Left ventricle myocardium inferior (tissue), 1 donor: ENCODE results near the gene ZIC2. TPM values are rescaled to one million over a fixed set of nuclear protein-coding genes. Genes with fewer than 3 reads are reported as not detected.
A peak's percentile ranks its signal among the peaks of the same experiment; 100 is the strongest.

Experiments used
- DNase-seq: peaks from one replicate; pipeline ENCODE4 v3.0.0-alpha.2; 2020
- H3K27ac ChIP-seq: fragments of 200-600 bp; replicated peaks from 2 replicates; pipeline ENCODE4 v1.8.0; 2021
- H3K27me3 ChIP-seq: fragments of 200-600 bp; 2 replicates; pipeline ENCODE4 v1.8.0; 2021; ENCODE audit warnings: low read depth
- H3K36me3 ChIP-seq: fragments of 200-600 bp; 2 replicates; pipeline ENCODE4 v1.8.0; 2021
- H3K4me1 ChIP-seq: fragments of 200-600 bp; 2 replicates; pipeline ENCODE4 v1.8.0; 2021
- H3K4me3 ChIP-seq: fragments of 200-600 bp; 2 replicates; pipeline ENCODE4 v1.8.0; 2021; ENCODE audit warnings: mild to moderate bottlenecking, moderate library complexity
- H3K9me3 ChIP-seq: fragments of 200-600 bp; replicated peaks from 2 replicates; pipeline ENCODE4 v1.8.0; 2021
- intact Hi-C: fragments of 100-400 bp; cut with micrococcal nuclease; formaldehyde crosslinking; loops from one replicate; pipeline ENCODE4 v1.11.0; 2022
- total RNA-seq: library from RNA; stranded (reverse); fragmentation: NEBNext Ultra II Directional; extraction: Animal tissue kit (Norgen Biotek cat#: 25700); gene quantifications from one replicate; pipeline ENCODE4 v1.2.1, GENCODE V29; 2021
- TF ChIP-seq, protein P1 (sequence below): fragments of 200-600 bp; IDR thresholded peaks from 2 replicates; pipeline ENCODE4 v1.8.0; 2021; ENCODE audit warnings: antibody characterized with exemption, mild to moderate bottlenecking, borderline replicate concordance
- donor health status: DM: no; HTN: yes; CAD: no; lungs with severe emphysema.

Gene ZIC2
- total RNA-seq, 1 donor from 2014 or later = not detected

- Histone ChIP-seq H3K4me1 (peaks cover 38% of the 10 kb centered on the region), H3K4me3 (peak overlapping the region; percentile 58), H3K27me3 (peaks cover 98% of the 10 kb centered on the region), H3K9me3 (peaks cover 4% of the 10 kb centered on the region), H3K27ac (no peak overlapping the region), H3K36me3 (no peaks in the 10 kb centered on the region)
- TF ChIP-seq, protein P1, sequence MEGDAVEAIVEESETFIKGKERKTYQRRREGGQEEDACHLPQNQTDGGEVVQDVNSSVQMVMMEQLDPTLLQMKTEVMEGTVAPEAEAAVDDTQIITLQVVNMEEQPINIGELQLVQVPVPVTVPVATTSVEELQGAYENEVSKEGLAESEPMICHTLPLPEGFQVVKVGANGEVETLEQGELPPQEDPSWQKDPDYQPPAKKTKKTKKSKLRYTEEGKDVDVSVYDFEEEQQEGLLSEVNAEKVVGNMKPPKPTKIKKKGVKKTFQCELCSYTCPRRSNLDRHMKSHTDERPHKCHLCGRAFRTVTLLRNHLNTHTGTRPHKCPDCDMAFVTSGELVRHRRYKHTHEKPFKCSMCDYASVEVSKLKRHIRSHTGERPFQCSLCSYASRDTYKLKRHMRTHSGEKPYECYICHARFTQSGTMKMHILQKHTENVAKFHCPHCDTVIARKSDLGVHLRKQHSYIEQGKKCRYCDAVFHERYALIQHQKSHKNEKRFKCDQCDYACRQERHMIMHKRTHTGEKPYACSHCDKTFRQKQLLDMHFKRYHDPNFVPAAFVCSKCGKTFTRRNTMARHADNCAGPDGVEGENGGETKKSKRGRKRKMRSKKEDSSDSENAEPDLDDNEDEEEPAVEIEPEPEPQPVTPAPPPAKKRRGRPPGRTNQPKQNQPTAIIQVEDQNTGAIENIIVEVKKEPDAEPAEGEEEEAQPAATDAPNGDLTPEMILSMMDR = no peak
- intact Hi-C loops = no loop called here
- no peak for DNase-seq
These were observed 10.7 kb upstream of the ZIC2 start for GRCh38 chr13:99970651-99971575.

DNA sequence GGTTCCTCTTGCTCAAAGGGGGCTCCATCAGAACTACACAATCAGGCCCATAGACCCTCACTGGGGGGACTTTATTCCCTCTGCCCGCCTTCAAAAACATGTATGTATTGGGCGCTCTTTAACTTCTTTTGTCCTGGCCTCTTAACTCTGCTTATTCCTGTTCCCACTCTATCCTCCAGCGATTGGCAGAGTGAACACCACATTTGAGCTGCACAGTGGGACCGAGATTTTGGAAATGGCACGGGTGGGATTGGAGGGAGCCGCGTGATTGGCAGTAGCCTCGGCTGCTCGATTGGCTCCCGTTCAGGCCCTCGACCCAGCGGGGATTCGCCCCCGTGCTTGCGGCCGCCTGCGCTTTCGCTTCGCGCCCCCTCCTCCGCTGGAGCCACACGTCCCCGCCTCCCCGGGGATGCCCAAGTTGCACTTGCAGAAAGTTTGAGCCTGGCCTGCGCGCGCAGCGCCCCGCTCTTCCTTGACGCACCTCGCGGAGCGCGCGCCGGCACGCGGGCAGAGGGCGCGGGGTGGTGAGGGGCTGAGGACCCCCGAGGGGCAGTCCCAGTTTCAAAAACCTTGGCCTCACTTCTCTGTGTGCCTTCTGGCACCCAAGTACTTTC, 9.9 kb upstream of the ZIC2 start, which contains the start of gene ZIC5:
ZIC5 (minus strand) TSS at position 192 of the 614 bp plus-strand sequence; CDS start at position 28, 164 bp downstream.
- intact Hi-C loops = no loop called here
- Histone ChIP-seq H3K4me1 (peaks cover 38% of the 10 kb centered on the region), H3K27me3 (peaks cover 98% of the 10 kb centered on the region), H3K36me3 (no peaks in the 10 kb centered on the region), H3K9me3 (peaks cover 4% of the 10 kb centered on the region), H3K4me3 (peak within 1 kb of the TSS; percentile 58), H3K27ac (no peak within 1 kb of the TSS)
- TF ChIP-seq, protein P1 = no peak
- DNase-seq = no peak

DNA sequence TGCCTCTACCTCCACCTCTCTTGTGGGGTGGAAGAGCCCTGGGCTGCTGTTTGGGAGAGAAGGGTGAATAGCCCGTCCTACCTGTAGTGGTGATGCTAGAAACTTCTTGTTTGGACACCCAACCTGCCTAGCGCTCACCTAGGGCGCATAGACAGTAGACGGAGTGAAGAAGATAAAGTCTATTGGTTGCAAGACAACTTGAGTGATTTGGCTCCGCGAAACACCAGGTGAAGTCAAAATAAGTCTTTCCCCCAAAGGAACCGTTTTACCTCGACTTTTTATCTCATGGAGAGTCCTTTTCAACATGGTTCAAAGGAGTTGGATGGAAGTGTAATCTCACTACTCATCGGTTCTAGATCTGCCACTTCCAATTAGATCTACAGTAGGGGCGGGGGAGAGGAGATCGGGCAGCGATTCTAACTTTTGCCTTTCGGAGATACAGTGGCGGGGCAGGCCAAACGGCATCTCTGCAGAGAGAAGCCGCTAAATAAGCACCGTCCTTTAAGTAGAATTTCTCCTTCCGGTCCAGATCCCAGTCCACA, 9.3 kb upstream of the ZIC2 start:
- DNase-seq = no peak
- peaks cover 4% of the 10 kb centered on the region for H3K9me3 ChIP-seq
- H3K27me3 ChIP-seq = peaks cover 98% of the 10 kb centered on the region
- intact Hi-C loops = no loop called here
- H3K4me1 ChIP-seq = peaks cover 38% of the 10 kb centered on the region
- no peak overlapping the region for H3K27ac ChIP-seq
- H3K4me3 ChIP-seq = no peak overlapping the region
- no peaks in the 10 kb centered on the region for H3K36me3 ChIP-seq
- TF ChIP-seq, protein P1 = no peak

- intact Hi-C loops = no loop called here
- H3K36me3 ChIP-seq = no peaks in the 10 kb centered on the region
- H3K9me3 ChIP-seq = peaks cover 4% of the 10 kb centered on the region
- no peak overlapping the region for H3K4me3 ChIP-seq
- TF ChIP-seq, protein P1 = no peak
- no peak for DNase-seq
- H3K27me3 ChIP-seq = peaks cover 98% of the 10 kb centered on the region
- H3K27ac ChIP-seq = no peak overlapping the region
- peaks cover 33% of the 10 kb centered on the region for H3K4me1 ChIP-seq
These were observed 8.3 kb upstream of the ZIC2 start for GRCh38 chr13:99973163-99973807.

- Histone ChIP-seq H3K27ac (no peak overlapping the region), H3K9me3 (peaks cover 4% of the 10 kb centered on the region), H3K4me3 (no peak overlapping the region), H3K27me3 (peaks cover 98% of the 10 kb centered on the region), H3K36me3 (no peaks in the 10 kb centered on the region), H3K4me1 (peaks cover 32% of the 10 kb centered on the region)
- intact Hi-C loops = no loop called here
- TF ChIP-seq, protein P1 = no peak
- no peak for DNase-seq
These were observed 7.8 kb upstream of the ZIC2 start for GRCh38 chr13:99973808-99974185.
